ENCODE results near the gene EXT2.

EXT2 gene

DNA sequence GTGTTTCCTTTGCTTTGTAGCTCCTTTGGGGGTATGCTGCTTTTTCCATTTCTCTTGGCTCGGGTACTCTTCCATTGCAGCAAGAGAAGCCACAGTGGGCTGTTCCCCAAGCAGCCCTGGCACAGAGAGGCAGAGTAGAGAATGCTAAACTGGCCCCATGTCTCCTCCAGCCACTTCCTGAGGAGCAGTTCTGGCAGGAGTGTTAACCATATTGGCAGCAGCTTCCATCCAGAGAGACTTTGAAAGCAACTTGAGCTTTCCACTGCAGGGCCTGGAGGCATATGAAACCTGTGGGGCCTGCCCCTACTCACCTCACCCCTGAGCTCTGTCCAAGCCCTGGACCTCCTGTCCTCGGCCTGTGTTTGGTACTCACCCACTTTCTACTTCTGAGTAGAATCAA, 152.6 kb downstream of the EXT2 start:
- no peak for DNase-seq

DNA sequence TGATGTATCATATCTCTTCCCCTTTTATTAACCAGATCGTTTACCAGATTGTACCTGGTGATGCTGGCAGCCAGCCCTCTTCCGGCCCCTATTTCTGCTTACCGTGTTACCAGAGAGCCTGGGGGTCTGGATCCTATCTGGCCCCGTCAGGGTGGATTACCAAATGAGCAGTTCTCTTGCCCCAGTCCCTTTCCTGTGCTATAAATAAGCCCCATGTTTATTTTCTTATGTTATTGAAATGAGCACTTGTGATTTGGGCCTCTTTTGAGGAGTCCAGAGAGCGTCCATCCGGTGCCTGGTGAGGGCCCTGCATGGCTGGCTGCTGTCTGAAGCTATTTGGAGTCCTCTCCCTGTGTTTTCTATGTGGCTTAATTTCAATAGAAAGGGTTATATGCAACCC, 154.9 kb downstream of the EXT2 start:
- DNase-seq = no peak

DNA sequence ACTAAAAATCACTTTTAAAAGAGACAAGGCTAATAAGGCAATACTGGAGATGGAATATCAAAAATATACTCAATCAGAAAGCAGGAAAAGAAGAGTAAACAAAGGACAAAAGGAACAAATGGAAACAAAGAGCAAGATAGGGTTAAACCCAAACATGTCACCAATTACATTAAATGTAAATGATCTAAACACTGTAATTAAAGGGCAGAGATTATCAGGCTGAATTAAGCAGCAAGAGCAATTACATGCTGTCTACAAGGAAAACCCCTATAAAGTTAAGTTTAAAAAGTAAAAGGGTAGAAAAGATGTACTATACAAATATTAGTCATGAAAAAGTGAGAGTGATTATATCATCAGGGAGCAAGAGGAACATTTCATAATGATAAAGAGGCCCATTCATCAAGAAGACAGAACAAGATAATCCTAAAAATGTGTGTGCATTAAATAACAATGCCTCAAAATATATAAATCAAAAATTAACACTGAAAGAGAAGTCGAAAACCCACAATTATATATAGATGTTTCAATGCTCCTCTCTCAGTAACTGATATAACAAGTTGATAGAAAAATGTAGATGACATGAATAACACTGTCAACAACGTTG, 157.6 kb downstream of the EXT2 start:
- DNase-seq = no peak

DNA sequence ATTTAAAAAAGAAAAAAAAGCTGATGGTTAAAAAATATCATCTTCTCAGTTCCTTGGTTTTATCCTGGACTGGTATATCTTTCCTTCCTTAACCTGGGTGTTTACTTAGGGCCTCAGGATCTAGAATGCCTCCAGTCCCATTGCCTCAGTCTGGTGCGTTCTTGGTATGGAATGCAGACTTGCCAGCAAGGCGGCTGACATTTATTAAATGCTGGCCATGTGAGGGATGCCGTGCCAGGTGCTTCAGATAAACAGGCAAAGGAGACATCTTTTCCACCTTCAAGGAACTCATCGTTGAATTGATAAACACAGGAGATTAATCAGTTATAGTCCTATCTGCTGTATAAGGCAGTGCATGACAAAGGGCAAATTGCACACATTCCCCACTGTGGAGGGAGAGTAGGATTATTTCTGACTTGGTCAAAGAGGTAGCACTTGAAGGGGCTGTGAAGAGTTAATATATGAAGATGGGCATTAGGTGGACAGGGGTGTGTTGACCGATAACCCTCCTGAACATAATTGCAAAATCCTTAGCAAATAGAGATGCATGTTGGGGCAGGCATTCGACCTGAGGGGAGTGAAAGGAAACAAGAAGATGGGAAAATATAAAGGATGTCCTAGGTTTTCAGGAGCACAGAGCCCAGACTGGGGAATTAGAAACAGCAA, 160.1 kb downstream of the EXT2 start:
- DNase-seq = no peak

DNA sequence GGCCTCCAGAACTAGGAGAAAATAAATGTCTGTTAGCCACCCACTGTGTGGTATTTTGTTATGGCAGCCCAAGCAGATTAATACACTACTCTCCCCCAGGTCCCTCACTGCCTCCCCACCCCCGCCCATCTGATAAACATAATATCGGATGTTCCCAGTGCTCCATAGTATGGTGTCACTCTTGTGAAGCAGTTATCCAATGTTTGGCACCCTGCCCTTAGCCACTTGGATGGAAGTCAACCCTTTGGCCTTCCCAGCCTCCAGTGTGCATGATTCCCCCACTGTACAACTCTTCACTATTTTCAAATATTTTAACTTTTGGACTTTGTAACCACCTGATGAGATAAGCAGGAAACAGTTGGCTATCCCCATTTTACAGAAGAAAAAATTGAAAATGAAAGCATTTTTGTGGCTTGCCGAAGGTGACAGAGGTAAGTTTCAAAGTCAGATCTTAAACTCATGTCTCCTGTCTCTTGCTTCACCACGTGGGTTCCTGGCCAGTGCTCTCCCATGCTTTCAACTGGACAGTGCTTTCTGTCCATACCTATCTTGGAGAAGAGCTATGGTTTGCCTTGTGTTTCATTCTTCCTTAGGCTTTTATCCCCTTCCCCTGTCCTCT, 161.3 kb downstream of the EXT2 start:
- DNase-seq = no peak

DNA sequence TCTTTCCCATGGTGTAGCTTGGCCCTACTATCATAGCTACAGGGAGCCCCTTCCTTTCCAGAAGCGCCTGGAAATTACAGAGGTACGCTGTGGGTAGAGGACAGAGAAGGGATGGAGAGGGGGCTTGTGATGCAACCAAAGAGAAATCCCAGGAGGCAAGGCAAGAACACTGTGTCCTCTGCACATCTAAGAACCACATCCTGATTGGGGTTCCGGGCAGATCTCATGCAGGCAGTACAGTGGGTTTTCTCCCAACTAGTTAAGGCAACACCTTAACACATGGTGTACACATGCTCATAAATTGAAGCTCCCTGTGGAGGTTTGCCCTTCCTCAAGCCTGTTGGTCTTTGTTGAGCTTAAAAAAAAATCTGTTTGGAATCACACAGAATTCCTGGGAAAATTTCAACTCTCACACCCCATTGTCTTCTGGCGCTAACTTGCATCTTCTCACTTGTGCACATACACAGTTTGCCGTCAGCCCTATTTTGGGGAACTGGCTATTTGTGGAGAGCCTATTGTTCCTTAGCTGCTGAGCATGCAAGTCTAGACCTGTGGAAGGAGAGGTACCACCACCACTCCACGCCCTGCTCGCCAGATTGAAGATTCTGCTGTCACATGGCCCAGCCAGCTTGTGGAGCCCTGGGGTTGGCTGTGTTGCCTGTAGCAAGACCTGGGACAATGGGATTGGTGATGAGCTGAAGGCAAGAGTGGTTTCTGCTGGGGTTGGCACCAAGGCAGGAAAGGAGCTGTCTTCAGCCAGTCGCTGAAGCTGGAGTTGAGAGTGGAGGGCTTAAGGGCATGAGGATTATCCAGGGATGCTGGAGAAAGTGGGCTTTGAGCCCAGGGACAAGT, 162.1 kb downstream of the EXT2 start:
- no peak for DNase-seq

DNA sequence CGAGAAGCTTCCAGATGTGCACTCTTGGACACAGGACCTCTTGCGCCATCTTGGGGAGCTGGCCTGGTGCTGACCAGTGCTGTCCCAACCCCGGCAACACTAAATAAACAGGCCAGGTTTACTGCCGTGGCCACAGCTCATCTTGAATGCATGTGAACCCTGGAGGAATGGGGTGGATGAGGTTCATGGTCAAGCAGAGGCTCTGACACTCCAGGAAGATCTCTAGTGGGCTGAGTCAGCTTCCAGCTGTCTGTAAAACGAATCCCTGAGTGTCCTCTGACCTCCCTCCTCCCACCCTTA, 162.7 kb downstream of the EXT2 start:
- DNase-seq = no peak

DNA sequence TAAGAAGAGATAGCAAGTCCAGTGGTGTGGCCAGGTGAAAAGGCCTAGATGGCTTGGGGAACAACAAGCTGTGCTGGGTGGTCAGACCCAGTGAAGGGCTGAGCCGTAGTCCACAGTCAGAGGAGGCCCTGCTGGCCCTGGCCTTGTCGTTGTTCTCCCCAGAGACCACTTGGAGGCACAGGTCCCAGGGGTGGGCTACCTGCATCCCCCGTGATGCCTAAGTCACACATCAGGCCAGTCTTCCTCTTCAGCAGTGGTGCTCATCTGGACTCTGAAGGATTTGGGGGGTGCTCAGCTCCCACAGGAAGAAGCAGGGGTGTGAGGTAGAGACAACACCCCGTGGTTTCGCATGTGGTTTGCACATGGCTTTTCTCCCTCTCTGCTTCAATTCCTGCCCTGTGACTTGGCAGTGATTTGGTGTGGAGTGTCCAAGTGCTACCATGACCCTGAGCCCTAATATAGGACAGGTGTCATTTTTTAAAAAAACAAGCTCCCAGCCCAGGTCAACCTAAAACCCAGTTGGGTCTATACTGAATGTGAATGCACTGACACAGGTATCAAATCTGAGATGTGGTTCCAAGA, 163.5 kb downstream of the EXT2 start:
- no peak for DNase-seq

DNA sequence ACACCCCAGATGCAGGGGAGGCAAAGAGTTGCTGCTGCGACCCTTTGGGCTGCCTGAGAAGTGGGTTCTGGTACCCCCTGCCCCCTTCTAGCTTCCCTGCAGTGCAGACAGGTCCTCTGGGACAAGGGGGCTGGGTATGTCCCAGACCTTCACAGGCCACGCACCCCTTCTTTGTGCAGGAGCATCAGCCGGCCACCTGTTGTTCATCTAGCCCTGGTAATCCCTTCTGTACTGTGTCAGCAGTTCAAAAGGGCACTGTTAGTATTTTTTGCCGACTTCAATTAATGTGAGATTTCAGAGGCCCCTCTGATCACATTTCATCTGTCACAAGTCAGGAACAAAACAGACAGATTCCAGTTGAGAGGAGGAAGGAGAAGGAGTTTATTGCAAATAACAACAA, 164.6 kb downstream of the EXT2 start:
- DNase-seq = no peak

DNA sequence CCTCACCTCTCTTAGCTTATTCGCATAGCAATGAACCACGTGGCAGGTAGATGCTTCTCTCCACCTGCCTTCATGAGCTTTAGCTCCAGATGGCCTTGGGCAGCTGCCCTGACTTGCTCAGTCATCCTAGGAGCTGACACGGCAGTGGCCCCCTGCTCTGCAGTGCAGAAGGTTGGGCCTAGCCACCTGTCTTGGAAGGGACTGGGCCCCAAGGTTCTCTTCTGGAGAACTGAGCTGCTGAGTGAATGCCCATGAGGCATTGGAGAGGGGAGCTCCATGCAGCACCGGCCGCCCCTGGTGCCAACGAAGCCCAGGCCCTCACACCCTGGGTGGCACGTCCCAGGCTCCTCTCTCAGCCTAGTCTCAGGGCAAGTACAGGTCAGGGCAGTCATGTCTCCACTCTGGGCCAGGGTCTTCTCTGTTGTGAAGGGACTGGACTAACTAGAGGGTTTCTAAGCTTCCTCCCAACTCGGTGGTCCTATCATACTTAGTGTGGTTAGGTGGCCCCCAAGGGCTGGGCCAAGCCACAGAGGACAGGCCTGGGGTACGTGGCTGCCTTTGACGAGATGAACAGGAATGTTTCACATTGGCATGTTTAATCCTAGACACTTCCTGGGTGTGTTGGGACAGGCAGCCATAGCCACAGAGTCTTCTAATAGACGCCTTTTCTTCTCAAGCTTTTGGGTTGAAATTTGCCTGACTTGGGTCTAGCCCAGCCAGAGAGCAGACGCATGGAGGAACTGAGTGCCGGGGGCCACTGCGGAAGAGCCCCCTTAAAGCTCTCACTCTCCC, 166.5 kb downstream of the EXT2 start:
- DNase-seq = no peak

DNA sequence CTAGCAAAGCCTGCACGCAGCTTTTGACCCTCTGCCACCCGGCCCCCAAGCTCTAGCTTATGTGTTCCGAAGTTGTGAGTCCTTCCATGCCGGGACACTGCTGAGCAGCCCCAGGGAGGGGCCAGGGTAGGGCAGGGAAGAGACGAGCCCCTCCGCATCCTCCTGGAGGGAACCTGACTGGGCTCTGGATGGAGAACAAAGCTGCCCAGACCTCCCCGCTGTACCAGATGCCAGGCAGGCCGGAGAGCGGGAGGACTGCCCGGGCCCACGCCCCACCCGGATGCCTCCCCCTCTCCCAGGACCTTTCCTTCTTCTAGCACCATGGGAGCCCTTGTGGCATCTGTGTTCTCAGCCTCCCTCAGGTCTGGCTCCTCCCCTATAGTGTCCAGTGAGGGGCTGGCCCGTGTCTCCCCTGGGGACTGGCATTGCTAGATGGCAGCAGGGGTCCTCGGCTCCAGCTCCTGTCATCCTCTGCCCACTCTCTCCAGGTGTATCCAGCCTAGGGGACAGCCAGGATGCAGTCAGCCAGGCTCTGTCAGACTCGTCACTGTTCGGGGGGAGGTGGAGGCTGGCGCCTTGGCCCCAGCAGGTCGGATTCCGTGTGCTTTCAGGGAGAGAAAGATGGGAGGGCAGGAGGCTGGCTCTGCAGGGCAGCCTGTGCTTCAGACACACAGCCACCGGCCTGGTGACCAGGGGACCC, 168.4 kb downstream of the EXT2 start:
- no peak for DNase-seq

DNA sequence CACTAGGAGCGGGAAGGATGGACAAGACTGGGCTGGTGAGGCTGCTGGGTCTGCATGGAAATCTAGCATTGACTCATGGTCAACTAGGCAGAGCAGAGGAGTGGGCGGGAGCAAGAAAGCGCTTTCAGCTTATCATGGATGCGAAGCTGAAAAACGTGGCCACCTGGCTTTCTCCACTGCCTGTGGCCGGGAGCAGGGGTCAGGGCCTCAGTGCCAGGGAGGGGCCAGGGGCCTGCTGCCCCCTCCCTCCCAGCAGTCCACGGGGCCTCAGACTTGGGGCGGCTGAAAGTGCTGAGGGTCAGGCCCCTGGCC, 168.9 kb downstream of the EXT2 start:
- DNase-seq = no peak

DNA sequence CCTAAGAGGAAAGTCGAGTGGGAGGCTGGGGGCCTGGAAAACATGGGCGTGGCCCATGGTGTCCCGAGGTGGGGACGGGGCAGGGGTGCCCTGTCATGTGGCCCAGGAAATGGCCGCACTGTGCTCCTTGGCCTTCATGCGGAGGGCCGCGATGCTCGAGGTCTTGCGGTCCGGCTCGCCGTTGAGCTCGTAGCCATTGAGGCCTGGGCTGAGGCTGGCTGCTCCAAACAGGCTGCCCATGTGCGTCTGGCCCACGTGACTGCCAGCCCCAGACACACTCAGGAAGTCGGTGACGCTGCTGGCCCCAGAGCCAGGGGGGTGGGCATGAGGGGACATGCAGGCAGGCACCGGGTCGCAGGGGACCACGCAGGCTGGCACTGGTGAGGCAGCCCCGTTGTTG, 169.3 kb downstream of the EXT2 start:
- no peak for DNase-seq

DNA sequence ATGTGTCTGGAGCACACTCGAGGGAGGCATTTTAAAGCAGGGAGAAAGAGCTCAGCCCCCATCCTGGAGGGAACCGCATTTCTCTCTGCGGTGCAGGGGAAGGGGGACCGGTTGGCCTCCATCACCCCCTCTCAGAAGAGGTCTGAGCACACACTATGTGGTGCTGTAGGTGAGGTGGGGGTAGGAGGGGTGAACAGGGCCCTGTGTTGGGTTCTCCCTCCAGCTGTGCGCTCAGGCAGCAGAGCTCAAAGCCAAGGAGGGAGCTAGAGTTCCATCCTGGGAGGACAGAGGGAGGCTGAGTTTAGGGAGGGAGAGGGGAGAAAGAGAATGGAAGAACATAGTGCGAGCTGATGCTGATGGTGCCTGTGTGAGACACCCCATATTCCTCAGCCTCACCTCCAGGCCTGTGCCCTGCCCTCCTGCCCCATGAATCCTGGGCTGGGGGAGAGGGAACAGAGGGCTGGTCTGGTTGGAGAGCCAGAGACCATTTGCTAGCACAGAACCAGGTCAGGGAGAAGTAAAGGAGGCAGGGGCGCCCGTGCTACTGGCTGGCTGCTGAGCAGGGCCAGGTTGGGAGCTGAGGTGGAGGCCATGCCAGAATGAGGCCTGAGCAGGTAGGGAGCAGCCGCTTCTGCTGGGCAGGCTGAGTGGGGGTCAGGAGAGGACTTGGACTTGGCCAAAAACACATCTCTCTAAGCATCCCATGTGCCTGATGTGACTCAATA, 170.7 kb downstream of the EXT2 start:
- no peak for DNase-seq

DNA sequence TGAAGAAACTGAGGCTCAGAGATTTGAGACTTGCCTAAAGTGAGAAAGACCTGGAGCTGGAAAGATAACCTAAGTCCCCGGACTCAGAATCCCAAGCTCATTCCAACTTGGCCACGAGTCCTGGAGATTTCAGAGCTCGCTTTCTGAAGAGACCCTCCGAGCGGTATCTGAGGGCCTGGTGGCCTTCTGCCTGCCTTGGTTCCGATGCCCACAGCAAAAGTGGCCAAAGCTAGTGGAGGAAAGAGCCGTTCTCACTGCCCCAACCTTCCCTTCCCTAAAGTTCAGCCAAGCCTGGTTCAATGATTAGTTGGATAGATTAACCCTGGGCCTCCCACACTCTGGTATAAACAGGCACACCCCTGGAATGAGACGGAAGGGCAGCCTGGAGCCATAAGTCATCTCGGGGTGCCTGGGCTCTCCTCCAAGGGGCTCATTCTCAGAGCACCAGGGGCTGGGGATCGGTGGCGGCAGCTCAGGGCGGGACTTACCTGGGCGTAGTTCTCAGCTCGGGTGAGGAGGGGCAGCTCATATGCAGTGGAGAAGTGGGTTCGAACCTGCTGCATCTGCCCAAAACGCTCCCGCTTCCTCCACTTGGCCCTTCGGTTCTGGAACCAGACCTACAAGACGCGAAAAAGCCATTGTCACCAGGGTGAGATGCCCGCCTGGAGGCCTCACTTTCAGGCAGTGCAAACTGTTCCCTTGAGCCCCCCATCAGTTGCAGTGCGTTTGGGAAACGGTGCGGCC, 171.7 kb downstream of the EXT2 start:
- no peak for DNase-seq

DNA sequence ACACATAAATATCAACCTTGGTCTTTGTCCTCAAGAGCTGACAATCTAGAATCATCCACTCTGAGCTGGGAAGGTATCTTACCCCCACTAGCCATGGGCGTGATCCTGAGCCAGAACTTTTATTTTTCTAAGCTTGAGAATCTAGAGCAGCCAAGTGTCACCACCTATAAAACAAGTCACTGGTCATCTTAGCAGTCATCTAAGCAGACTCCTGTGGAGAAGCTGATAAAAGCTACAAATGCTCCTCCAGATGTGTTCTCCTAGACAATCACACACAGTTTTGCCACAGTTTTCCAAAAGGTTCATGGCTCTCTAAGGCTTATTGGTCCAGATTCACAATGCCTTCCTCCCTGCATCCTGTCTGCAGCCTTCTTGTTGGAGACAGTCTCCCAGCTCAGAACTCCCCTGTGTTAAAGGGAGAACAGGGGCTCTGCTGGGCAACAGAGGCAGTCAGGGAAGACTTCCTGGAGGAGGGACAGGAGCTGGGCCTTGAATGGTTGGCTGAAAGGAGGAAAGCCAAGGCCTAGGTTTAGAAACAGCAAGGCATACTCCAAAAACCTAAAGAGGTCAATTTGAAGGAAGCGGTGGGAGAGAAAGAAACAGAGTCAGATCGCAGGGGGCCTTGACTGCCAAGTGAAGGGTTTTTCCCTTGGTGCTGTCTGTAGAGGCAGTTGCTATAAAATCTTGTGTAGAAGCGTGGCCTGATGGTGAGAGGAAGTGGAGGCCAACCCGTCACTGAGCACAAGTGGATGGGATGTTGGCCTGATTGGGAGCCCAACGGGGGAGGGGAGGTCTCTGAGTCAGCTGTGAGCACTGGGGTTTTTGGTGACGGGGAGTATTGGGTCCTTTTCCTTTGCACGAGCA, 172.5 kb downstream of the EXT2 start:
- no peak for DNase-seq

DNA sequence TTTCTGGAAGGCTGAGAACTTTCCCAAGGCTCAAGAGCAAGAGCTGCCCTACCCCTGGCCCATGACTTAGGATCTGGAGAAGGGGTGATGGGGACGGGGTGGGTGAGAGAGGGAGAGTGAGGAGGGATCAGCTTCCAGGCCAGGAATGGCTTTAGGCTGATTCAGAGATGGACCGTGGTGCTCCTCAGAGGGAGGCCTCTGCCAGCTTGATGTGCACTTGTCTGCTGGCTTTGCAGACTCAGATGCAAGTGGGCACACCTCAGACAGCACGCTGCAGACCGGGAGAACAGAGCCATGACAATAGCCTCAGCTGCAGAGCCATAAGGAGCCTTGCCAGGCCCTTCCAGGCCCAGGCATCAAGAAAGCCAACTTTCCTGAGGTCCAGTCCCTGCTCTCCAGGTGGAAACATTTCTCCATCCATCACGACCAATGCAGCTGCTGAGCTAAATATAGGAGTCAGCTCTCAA, 173.2 kb downstream of the EXT2 start:
- no peak for DNase-seq

DNA sequence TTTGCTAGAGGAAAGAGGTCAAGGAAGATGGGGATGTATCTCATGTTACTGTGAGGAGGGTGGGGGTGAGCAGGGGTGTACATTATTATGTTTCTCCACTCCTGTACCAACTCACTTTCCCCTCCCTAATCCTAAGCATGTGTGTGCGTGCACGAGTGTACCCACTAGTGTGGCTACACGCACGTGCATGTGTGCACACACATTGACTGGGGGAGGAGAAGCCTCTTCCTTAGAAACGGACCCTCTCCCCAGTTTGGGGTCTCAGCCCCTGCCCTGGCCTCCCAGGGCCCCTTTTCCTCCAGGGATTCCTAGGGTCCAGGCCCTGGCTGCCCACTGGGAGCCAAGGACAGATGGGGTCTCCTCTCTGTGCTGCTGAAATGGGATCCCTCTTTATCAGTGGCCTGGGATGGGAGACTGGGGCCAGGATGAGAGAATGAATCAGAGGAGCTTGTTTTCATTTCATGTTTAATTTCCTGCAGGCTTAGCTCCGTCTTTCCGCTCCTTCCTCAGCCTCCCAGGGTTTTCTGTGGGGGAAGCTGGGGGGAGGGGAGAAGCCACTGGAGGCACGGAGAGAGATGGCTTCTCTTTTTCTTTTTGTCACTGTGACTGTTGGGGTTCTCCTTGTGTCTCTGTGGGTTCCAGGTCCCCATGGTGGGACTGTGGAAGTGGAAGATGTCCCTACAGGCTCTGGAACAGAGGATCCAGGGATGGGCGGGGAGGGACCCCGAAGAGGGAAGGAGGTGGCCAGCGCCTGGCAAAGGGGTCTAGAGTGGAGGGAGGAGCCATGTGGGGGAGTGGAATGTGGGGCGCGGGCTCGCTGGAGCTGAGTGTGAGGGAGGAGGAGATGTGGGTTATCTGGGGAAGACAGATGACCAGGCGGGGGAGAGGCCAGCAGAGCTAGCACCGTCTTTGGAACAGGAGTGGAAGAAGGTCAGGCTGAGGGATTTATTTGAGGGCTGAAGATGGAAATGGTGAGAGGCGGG, 174.2 kb downstream of the EXT2 start:
- DNase-seq = no peak
